Common myeloid progenitor, CD34-positive (primary cell): Measurements from ENCODE around the gene PHLDA3.

ENCODE experiments used
- CTCF ChIA-PET: fragments of 350-600 bp; sonication (Branson Sonifier 250); formaldehyde crosslinking; loops from one replicate; lab custom pipeline; 2021; ENCODE audit warnings: antibody characterized with exemption; lab: Charles Lee
- POLR2A ChIA-PET: fragments of 350-600 bp; sonication (Branson Sonifier 250); formaldehyde crosslinking; loops from one replicate; lab custom pipeline; 2021; ENCODE audit warnings: antibody characterized with exemption; lab: Charles Lee
- DNase-seq, 3 donors: peaks; one replicate each; pipeline versions ENCODE4 v3.0.0 to v3.0.0-alpha.2; 2013
- H3K27ac ChIP-seq, 2 experiments: 1 replicate in 1 of 2; 2 replicates in 1 of 2; pipeline ENCODE4 v1.7.0; 2013; ENCODE audit warnings: inconsistent platforms in 2 of 2, low read length in 2 of 2, mild to moderate bottlenecking in 2 of 2, low read depth in 1 of 2, moderate library complexity in 1 of 2; ENCODE audit not compliant: severe bottlenecking in 2 of 2, insufficient read depth in 1 of 2, poor library complexity in 1 of 2
- H3K27me3 ChIP-seq, 5 experiments: replicated peaks in 2 of 5; 1 replicate in 3 of 5; 2 replicates in 2 of 5; pipeline versions ENCODE4 v1.6.1 to v1.7.0; 2013; ENCODE audit warnings: low read length in 4 of 5, mild to moderate bottlenecking in 2 of 5, moderate library complexity in 2 of 5, inconsistent platforms in 1 of 5; ENCODE audit not compliant: insufficient read depth in 5 of 5, control insufficient read depth in 4 of 5
- H3K36me3 ChIP-seq, 4 experiments: 1 replicate in 2 of 4; 2 replicates in 2 of 4; pipeline versions ENCODE4 v1.6.1 to v1.7.0; 2013; ENCODE audit warnings: low read length in 3 of 4, control low read depth in 1 of 4, mild to moderate bottlenecking in 1 of 4; ENCODE audit not compliant: control insufficient read depth in 4 of 4, insufficient read depth in 4 of 4
- H3K4me1 ChIP-seq, 4 experiments: 1 replicate in 3 of 4; 2 replicates in 1 of 4; pipeline versions ENCODE4 v1.6.1 to v1.7.1; 2013; ENCODE audit warnings: low read length in 3 of 4, mild to moderate bottlenecking in 3 of 4, control low read depth in 1 of 4, inconsistent platforms in 1 of 4, moderate library complexity in 1 of 4; ENCODE audit not compliant: control insufficient read depth in 4 of 4, insufficient read depth in 4 of 4; ENCODE audit errors: control extremely low read depth in 1 of 4
- H3K4me3 ChIP-seq, 7 experiments: 1 replicate in 4 of 7; 2 replicates in 3 of 7; pipeline versions ENCODE4 v1.5.1 to v1.7.0; 2013; ENCODE audit warnings: mild to moderate bottlenecking in 7 of 7, low read length in 6 of 7, moderate library complexity in 6 of 7, inconsistent platforms in 2 of 7, low read depth in 2 of 7, control low read depth in 1 of 7; ENCODE audit not compliant: insufficient read depth in 4 of 7, control insufficient read depth in 1 of 7; ENCODE audit errors: extremely low read depth in 1 of 7
- H3K9me3 ChIP-seq, 5 experiments: 1 replicate in 4 of 5; 2 replicates in 1 of 5; pipeline versions ENCODE4 v1.6.1 to v1.7.1; 2013; ENCODE audit warnings: low read length in 4 of 5, mild to moderate bottlenecking in 2 of 5, inconsistent platforms in 1 of 5, low read depth in 1 of 5, moderate library complexity in 1 of 5; ENCODE audit not compliant: control insufficient read depth in 4 of 5, insufficient read depth in 2 of 5; ENCODE audit errors: control extremely low read depth in 1 of 5
- WGBS: methylation state at CpG from one replicate; pipeline ENCODE4 v1.1.5; 2013; ENCODE audit not compliant: insufficient coverage; 5-methylcytosine and 5-hydroxymethylcytosine counted together

PHLDA3 gene

DNA sequence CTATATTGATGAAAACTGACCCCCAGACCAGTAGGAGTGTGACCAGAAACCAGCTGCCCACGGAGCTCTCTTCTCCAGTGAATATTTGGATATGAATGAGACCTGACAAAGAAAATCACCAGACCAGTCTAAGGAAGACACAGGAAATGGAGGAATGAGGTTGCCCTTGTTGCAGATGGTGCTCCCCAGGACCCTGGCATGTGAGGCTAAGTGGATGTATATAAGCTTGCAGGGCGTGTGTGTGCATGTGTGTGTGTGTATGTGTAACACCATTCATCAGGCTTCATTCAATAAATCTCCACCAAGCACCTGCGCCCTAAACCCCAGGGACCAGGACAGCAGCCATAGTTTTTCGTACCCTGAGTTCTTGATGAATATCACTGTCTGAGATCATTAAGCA lies 14.4 kb downstream of the PHLDA3 start:
- H3K27me3 ChIP-seq = no peaks in the 10 kb centered on the region
- H3K4me1 ChIP-seq = peaks cover 0 to 36% (median 21%) of the 10 kb centered on the region in 4 experiments
- peaks cover 0 to 2% (median 0%) of the 10 kb centered on the region in 5 experiments for H3K9me3 ChIP-seq
- ChIA-PET CTCF (interaction anchor here (1.1 to 18.3 kb wide), 4 partner anchors 9 to 28 kb away, joined by 3 to 353 read pairs (median 10); no protein-coding TSS in a partner anchor), POLR2A (no interaction called here)
- no peak overlapping the region for H3K4me3 ChIP-seq
- H3K36me3 ChIP-seq = no peaks in the 10 kb centered on the region
- 100% methylated on average over 2 of the region's 4 CpGs for WGBS
- no peak for DNase-seq
- H3K27ac ChIP-seq = no peak overlapping the region

DNA sequence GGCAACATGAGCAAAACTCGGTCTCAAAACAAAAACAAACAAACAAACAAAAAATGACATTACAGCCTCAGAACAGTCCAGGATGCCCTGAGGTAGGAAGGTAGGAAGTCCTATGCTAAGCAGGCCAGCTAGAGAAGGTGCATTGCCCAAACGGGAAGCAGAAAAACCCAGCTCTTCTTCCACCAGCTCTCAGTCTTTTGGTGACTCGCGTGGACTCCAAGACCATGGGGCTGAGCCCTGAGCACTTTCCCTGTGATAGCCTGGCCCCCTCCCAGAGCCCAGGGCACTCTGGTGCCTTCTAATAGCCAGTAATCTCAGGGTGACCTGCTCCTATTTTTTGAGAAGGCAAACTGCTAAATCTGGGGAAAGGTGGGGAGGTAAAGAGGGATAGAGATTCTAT lies 16.1 kb downstream of the PHLDA3 start:
- no peak overlapping the region for H3K27ac ChIP-seq
- H3K27me3 ChIP-seq = no peaks in the 10 kb centered on the region
- 49% methylated on average over 3 of the region's 4 CpGs for WGBS
- peaks cover 0 to 41% (median 24%) of the 10 kb centered on the region in 4 experiments for H3K4me1 ChIP-seq
- H3K4me3 ChIP-seq = no peak overlapping the region
- H3K36me3 ChIP-seq = no peaks in the 10 kb centered on the region
- POLR2A ChIA-PET = no interaction called here
- H3K9me3 ChIP-seq = peaks cover 0 to 2% (median 0%) of the 10 kb centered on the region in 5 experiments
- peak in 2 of 3 donors; percentile 9 to 27 for DNase-seq
- CTCF ChIA-PET = interaction anchor here (1.1 to 18.3 kb wide), 5 partner anchors 14 to 61 kb away, joined by 3 to 353 read pairs (median 5); no protein-coding TSS in a partner anchor

DNA sequence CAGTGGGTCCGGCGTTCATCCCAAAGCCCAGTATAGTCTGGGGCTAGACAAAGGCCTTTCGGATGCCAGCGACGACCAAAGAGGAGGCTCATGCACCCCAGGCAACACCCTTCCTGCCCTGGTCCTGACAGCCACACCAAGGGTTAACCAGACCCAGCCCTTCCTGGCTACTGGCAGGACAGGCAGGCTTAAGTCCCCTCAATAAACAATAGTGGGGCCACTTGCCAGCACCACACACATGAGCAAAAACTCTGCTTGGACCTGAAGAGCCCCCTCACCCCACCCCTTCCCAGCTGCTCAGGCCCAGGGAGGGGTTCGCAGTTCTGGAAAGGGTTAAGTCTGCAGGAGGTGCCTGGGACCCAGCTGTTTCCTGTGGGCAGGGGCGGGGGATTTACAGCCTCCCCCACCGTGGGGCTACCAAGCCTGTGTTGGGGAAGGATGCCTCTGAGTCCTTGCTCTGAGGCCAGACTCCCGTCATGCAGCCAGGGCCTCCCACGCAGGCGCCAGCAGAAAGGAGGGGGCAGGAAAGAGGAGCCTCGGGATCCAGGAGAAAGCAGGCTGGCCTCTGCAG lies 18.2 kb downstream of the PHLDA3 start:
- no peak overlapping the region for H3K27ac ChIP-seq
- H3K27me3 ChIP-seq = no peaks in the 10 kb centered on the region
- ChIA-PET CTCF (interaction anchor here (0.9 to 18.3 kb wide), 7 partner anchors 12 to 342 kb away, joined by 3 to 353 read pairs (median 5); partner anchors contain the start of gene PHLDA3), POLR2A (interaction anchor here (1.5 kb wide), 1 partner anchor 31 kb away, joined by 3 read pairs; no protein-coding TSS in a partner anchor)
- peak overlapping the region in 1 of 7 experiments; percentile 35 for H3K4me3 ChIP-seq
- peak; percentile 40 to 90 (median 87) for DNase-seq
- H3K9me3 ChIP-seq = peaks cover 0 to 2% (median 0%) of the 10 kb centered on the region in 5 experiments
- peaks cover 0 to 27% (median 14%) of the 10 kb centered on the region in 4 experiments for H3K4me1 ChIP-seq
- 25% methylated on average over 11 of the region's 12 CpGs for WGBS
- no peaks in the 10 kb centered on the region for H3K36me3 ChIP-seq

DNA sequence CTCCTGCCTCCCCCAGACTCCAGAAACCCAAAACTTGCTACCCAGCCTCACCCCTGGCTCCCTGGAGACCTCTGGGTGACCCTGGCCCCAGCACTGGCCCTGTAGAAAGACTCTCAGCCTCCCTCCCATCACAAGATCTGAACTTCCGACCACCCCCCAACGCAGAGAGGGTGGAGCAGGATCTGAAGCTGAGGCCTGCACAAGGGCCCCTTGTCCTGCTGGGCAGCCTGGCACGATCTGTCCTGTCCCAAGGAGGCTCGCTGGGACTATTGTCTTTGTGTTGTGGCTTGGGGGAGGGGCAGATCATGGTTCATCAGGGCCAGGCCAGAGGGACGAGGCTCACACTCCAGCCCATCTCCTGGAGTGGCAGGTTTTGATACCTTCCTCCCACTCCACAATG lies 20.0 kb downstream of the PHLDA3 start:
- no peak overlapping the region for H3K27ac ChIP-seq
- DNase-seq = no peak
- H3K27me3 ChIP-seq = peaks cover 0 to 1% (median 0%) of the 10 kb centered on the region in 5 experiments
- H3K4me1 ChIP-seq = peaks cover 0 to 20% (median 13%) of the 10 kb centered on the region in 4 experiments
- 88% methylated on average over 3 of the region's 5 CpGs for WGBS
- POLR2A ChIA-PET = interaction anchor here (0.9 to 1.3 kb wide), 2 partner anchors 8 to 64 kb away, joined by 3 read pairs; no protein-coding TSS in a partner anchor
- no peaks in the 10 kb centered on the region for H3K36me3 ChIP-seq
- peaks cover 0 to 2% (median 0%) of the 10 kb centered on the region in 5 experiments for H3K9me3 ChIP-seq
- CTCF ChIA-PET = interaction anchor here (1.2 to 18.3 kb wide), 12 partner anchors 8 to 89 kb away, joined by 4 to 353 read pairs (median 8); partner anchors contain the start of gene PHLDA3
- H3K4me3 ChIP-seq = no peak overlapping the region

DNA sequence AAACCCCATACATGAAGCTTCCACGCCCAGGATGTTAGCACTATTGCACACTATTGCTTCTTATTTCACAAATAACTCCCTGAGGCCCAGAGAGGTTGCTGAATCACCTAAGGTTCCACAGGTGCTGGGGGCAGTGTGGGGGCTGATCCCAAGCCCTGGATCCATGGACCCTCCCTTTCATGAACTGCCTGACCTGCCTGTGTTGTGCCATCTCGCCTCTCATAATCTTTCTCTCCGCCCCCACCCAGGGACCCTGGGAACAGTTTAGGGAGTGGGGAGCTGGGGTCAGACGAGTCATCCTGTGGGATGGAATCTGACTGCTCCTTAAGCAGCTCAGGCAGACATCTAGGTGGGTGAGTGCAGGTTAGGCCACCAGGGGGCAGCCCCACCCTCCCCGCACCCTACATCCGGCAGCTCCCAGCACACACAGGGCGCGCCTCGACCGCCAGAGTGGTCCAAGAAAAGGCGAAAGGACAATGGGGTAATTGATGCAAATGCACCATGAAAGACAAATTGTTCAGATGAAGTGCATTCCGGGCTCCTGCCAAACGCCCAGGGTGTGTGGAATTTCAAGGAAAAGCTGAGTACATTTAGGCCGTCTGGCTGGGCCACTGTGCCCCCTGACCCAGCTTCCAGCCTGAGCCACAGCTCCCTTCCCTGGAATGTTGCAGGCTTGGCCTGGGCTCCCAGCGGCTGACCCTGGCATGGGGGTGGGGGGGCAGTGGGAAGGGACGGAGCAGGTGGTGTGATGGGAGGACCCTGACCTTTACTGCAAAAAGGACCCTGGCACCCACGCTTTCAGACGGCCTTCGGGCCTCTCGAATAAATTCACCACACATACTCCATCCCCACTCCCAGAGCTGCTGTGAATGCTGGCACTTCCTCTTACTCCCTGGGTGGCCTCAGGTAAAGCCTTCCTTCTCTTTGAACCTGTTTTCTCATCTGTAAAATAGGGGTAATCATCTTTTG lies 20.8 kb downstream of the PHLDA3 start:
- CTCF ChIA-PET = interaction anchor here (0.6 to 18.3 kb wide), 18 partner anchors 9 to 89 kb away, joined by 3 to 353 read pairs (median 6); partner anchors contain the start of gene PHLDA3
- H3K36me3 ChIP-seq = no peaks in the 10 kb centered on the region
- no peak overlapping the region for H3K27ac ChIP-seq
- peaks cover 0 to 20% (median 12%) of the 10 kb centered on the region in 4 experiments for H3K4me1 ChIP-seq
- no peak overlapping the region for H3K4me3 ChIP-seq
- DNase-seq = peak; percentile 71 to 77 (median 72)
- 30% methylated on average over 15 of the region's 20 CpGs for WGBS
- POLR2A ChIA-PET = interaction anchor here (0.9 to 1.3 kb wide), 3 partner anchors 9 to 65 kb away, joined by 3 to 14 read pairs (median 3); no protein-coding TSS in a partner anchor
- H3K27me3 ChIP-seq = peaks cover 0 to 1% (median 0%) of the 10 kb centered on the region in 5 experiments
- no peaks in the 10 kb centered on the region for H3K9me3 ChIP-seq

DNA sequence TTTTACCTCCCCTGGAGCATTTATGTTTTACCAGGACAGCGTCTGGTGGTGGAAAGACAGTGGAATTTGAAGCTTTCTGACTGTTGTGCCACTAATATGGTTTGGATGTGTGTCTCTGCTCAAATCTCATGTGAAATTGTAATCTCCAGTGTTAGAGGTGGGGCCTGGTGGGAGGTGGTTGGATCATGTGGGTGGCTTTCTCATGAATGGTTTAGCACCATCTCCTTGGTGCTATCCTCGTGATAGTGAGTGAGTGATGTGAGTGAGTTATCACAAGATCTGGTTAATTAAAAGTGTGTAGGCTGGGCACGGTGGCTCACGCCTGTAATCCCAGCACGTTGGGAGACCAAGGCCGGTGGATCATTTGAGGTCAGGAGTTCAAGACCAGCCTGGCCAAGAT lies 23.7 kb downstream of the PHLDA3 start:
- Histone ChIP-seq H3K27me3 (peaks cover 0 to 1% (median 0%) of the 10 kb centered on the region in 5 experiments), H3K27ac (no peak overlapping the region), H3K4me1 (peaks cover 0 to 6% (median 2%) of the 10 kb centered on the region in 4 experiments), H3K9me3 (peaks cover 0 to 1% (median 0%) of the 10 kb centered on the region in 5 experiments), H3K36me3 (no peaks in the 10 kb centered on the region), H3K4me3 (no peak overlapping the region)
- DNase-seq = no peak
- POLR2A ChIA-PET = no interaction called here
- CTCF ChIA-PET = interaction anchor here (1.7 to 18.3 kb wide), 5 partner anchors 11 to 68 kb away, joined by 4 to 353 read pairs (median 56); no protein-coding TSS in a partner anchor
- 100% methylated on average over 4 of the region's 6 CpGs for WGBS
